NT2/D1 (cell line): Measurements from ENCODE around the gene RADIL.

Experiments used
- DNase-seq: peaks from one replicate; pipeline ENCODE4 v3.0.0-alpha.2; 2011; ENCODE audit warnings: low read depth, low spot score
- H3K27me3 ChIP-seq: 2 replicates; pipeline ENCODE4 v1.6.0; 2011; ENCODE audit warnings: mild to moderate bottlenecking; ENCODE audit not compliant: insufficient read length, insufficient read depth
- H3K36me3 ChIP-seq: 2 replicates; pipeline ENCODE4 v1.6.1; 2011; ENCODE audit warnings: mild to moderate bottlenecking, low read length, mixed read lengths; ENCODE audit not compliant: insufficient read depth, insufficient read length
- H3K4me1 ChIP-seq: 2 replicates; pipeline ENCODE4 v1.5.1; 2011; ENCODE audit not compliant: insufficient read depth, insufficient read length
- H3K4me3 ChIP-seq: 2 replicates; pipeline ENCODE4 v1.5.1; 2011; ENCODE audit warnings: low read depth; ENCODE audit not compliant: insufficient read length
- H3K9ac ChIP-seq: 2 replicates; pipeline ENCODE4 v1.6.0; 2011; ENCODE audit warnings: low read depth; ENCODE audit not compliant: insufficient read length
- H3K9me3 ChIP-seq: 2 replicates; pipeline ENCODE4 v1.5.1; 2011; ENCODE audit warnings: mild to moderate bottlenecking, low read length; ENCODE audit not compliant: insufficient read depth
- SUZ12 ChIP-seq: IDR thresholded peaks from 2 replicates; pipeline ENCODE4 v1.6.1; 2011; ENCODE audit not compliant: insufficient read length, insufficient read depth; ENCODE audit errors: extremely low read depth
- YY1 ChIP-seq: IDR thresholded peaks from 2 replicates; pipeline ENCODE4 v1.6.1; 2011; ENCODE audit not compliant: insufficient read length, insufficient read depth
- ZNF274 ChIP-seq: IDR thresholded peaks from 2 replicates; pipeline ENCODE4 v1.6.1; 2011; ENCODE audit warnings: mild to moderate bottlenecking, low read depth, low read length

RADIL gene

GRCh38 chr7:4786015-4786414 is 97.5 kb downstream of the RADIL start:
- H3K4me1 ChIP-seq, result peaks cover 11% of the 10 kb centered on the region
- no peaks in the 10 kb centered on the region for H3K27me3 ChIP-seq
- TF ChIP-seq ZNF274 (no peak), SUZ12 (no peak), YY1 (no peak)
- peaks cover 96% of the 10 kb centered on the region for H3K36me3 ChIP-seq
- H3K9me3 ChIP-seq, result no peaks in the 10 kb centered on the region
- DNase-seq, result no peak
- no peak overlapping the region for H3K4me3 ChIP-seq
- H3K9ac ChIP-seq, result no peak overlapping the region

- DNase-seq, result no peak
- Histone ChIP-seq H3K4me3 (no peak overlapping the region), H3K36me3 (peaks cover 94% of the 10 kb centered on the region), H3K27me3 (no peaks in the 10 kb centered on the region), H3K4me1 (peaks cover 9% of the 10 kb centered on the region), H3K9me3 (no peaks in the 10 kb centered on the region), H3K9ac (no peak overlapping the region)
- TF ChIP-seq YY1, result no peak
- no peak for TF ChIP-seq SUZ12
- TF ChIP-seq ZNF274, result no peak
Measured at GRCh38 chr7:4785371-4785770, 98.1 kb downstream of the RADIL start.

- Histone ChIP-seq H3K36me3 (peaks cover 93% of the 10 kb centered on the region), H3K4me1 (peaks cover 8% of the 10 kb centered on the region), H3K27me3 (no peaks in the 10 kb centered on the region), H3K9ac (no peak overlapping the region), H3K9me3 (no peaks in the 10 kb centered on the region), H3K4me3 (no peak overlapping the region)
- DNase-seq, result no peak
- TF ChIP-seq YY1 (no peak), ZNF274 (no peak), SUZ12 (no peak)
Measured at GRCh38 chr7:4784799-4785198, 98.7 kb downstream of the RADIL start.

- no peak for TF ChIP-seq ZNF274
- no peak for TF ChIP-seq SUZ12
- no peak for TF ChIP-seq YY1
- H3K4me1 ChIP-seq, result peaks cover 3% of the 10 kb centered on the region
- DNase-seq, result no peak
- H3K4me3 ChIP-seq, result no peak overlapping the region
- peaks cover 85% of the 10 kb centered on the region for H3K36me3 ChIP-seq
- no peaks in the 10 kb centered on the region for H3K27me3 ChIP-seq
- H3K9me3 ChIP-seq, result no peaks in the 10 kb centered on the region
- H3K9ac ChIP-seq, result no peak overlapping the region
Measured at GRCh38 chr7:4783762-4784351, 99.7 kb downstream of the RADIL start.

- no peak for TF ChIP-seq YY1
- TF ChIP-seq SUZ12, result no peak
- no peak for TF ChIP-seq ZNF274
- Histone ChIP-seq H3K4me1 (no peaks in the 10 kb centered on the region), H3K4me3 (no peak overlapping the region), H3K36me3 (peaks cover 81% of the 10 kb centered on the region), H3K9me3 (no peaks in the 10 kb centered on the region), H3K9ac (no peak overlapping the region), H3K27me3 (no peaks in the 10 kb centered on the region)
- no peak for DNase-seq
Measured at GRCh38 chr7:4783292-4783652, 100.2 kb downstream of the RADIL start.

- Histone ChIP-seq H3K27me3 (no peaks in the 10 kb centered on the region), H3K4me3 (no peak overlapping the region), H3K4me1 (no peaks in the 10 kb centered on the region), H3K36me3 (peaks cover 81% of the 10 kb centered on the region), H3K9me3 (no peaks in the 10 kb centered on the region), H3K9ac (no peak overlapping the region)
- no peak for DNase-seq
- TF ChIP-seq ZNF274 (no peak), YY1 (no peak), SUZ12 (no peak)
Measured at GRCh38 chr7:4782333-4783291, 100.9 kb downstream of the RADIL start.

GRCh38 chr7:4781366-4782069 is 102.0 kb downstream of the RADIL start:
- Histone ChIP-seq H3K9ac (no peak overlapping the region), H3K27me3 (no peaks in the 10 kb centered on the region), H3K4me3 (no peak overlapping the region), H3K9me3 (no peaks in the 10 kb centered on the region), H3K4me1 (no peaks in the 10 kb centered on the region), H3K36me3 (peaks cover 79% of the 10 kb centered on the region)
- no peak for DNase-seq
- TF ChIP-seq ZNF274, result no peak
- no peak for TF ChIP-seq YY1
- no peak for TF ChIP-seq SUZ12
